ENCODE data around the gene USP10. TPM values are rescaled to one million over a fixed set of nuclear protein-coding genes. Genes with fewer than 3 reads are reported as not detected.
A peak's percentile ranks its signal among the peaks of the same experiment; 100 is the strongest.

Gene USP10
- total RNA-seq, 6 experiments from 2014 or later: 41.5 to 53.2 (median 44.6) TPM

- Histone ChIP-seq H3K4me3 (no peak overlapping the region), H3K4me1 (no peaks in the 10 kb centered on the region), H3K27ac (no peak overlapping the region), H3K9me3 (no peaks in the 10 kb centered on the region), H3K27me3 (no peaks in the 10 kb centered on the region), H3K36me3 (no peaks in the 10 kb centered on the region)
- ATAC-seq (no peak), DNase-seq (peak in 1 of 3 donors; percentile 13)
- TF ChIP-seq POLR2A (IDR thresholded peaks at IDR 0.05) (no peak), CTCF (IDR thresholded peaks at IDR 0.05) (no peak)
- intact Hi-C loops (cut with DNase I): no loop called here
- 73% methylated on average over 3 of the region's 7 CpGs for whole genome bisulfite sequencing (ENCODE audit: insufficient coverage, low coverage, low lambda C conversion rate, missing lambda C conversion rate)
Measured at GRCh38 chr16:84807776-84808175, 108.0 kb downstream of the USP10 start.

- no peak for ATAC-seq
- H3K9me3 ChIP-seq: no peaks in the 10 kb centered on the region
- intact Hi-C loops (cut with DNase I): no loop called here
- H3K27ac ChIP-seq: no peak overlapping the region
- TF ChIP-seq CTCF (IDR thresholded peaks at IDR 0.05) (no peak), POLR2A (IDR thresholded peaks at IDR 0.05) (no peak)
- DNase-seq: no peak
- no peaks in the 10 kb centered on the region for H3K27me3 ChIP-seq
- H3K4me1 ChIP-seq: no peaks in the 10 kb centered on the region
- no peaks in the 10 kb centered on the region for H3K36me3 ChIP-seq
- WGBS (ENCODE audit: insufficient coverage, low coverage, low lambda C conversion rate, missing lambda C conversion rate): 97% methylated on average over 4 of the region's 8 CpGs
- no peak overlapping the region for H3K4me3 ChIP-seq
Measured at GRCh38 chr16:84808826-84809225, 109.0 kb downstream of the USP10 start.

GRCh38 chr16:84810518-84811273 lies 110.9 kb downstream of the USP10 start:
- TF ChIP-seq POLR2A (IDR thresholded peaks at IDR 0.05): no peak
- TF ChIP-seq CTCF (IDR thresholded peaks at IDR 0.05): no peak
- H3K4me3 ChIP-seq: no peak overlapping the region
- no peak for ATAC-seq
- 69% methylated on average over 14 of the region's 17 CpGs for WGBS (ENCODE audit: insufficient coverage, low coverage, low lambda C conversion rate, missing lambda C conversion rate)
- DNase-seq: no peak
- no peak overlapping the region for H3K27ac ChIP-seq
- no peaks in the 10 kb centered on the region for H3K27me3 ChIP-seq
- intact Hi-C loops (cut with DNase I): no loop called here
- no peaks in the 10 kb centered on the region for H3K36me3 ChIP-seq
- H3K9me3 ChIP-seq: no peaks in the 10 kb centered on the region
- no peaks in the 10 kb centered on the region for H3K4me1 ChIP-seq

- intact Hi-C loops (cut with DNase I): no loop called here
- WGBS (ENCODE audit: insufficient coverage, low coverage, low lambda C conversion rate, missing lambda C conversion rate): 92% methylated on average over 2 of the region's 2 CpGs
Measured at GRCh38 chr16:84811529-84811928, 111.7 kb downstream of the USP10 start.

More at GRCh38 chr16:84811529-84811928, 111.7 kb downstream of the USP10 start:
- ATAC-seq (no peak), DNase-seq (no peak)
- Histone ChIP-seq H3K27ac (no peak overlapping the region), H3K9me3 (no peaks in the 10 kb centered on the region), H3K27me3 (no peaks in the 10 kb centered on the region), H3K36me3 (no peaks in the 10 kb centered on the region), H3K4me3 (no peak overlapping the region), H3K4me1 (no peaks in the 10 kb centered on the region)
- TF ChIP-seq CTCF (IDR thresholded peaks at IDR 0.05) (no peak), POLR2A (IDR thresholded peaks at IDR 0.05) (no peak)
